GM12878 (cell line): ENCODE measurements around the gene DGAT2. TPM values are rescaled to one million over a fixed set of nuclear protein-coding genes. Genes with fewer than 3 reads are reported as not detected.

ENCODE experiments used
- CHD1 ChIP-seq: IDR thresholded peaks from 2 replicates; pipeline ENCODE4 v1.6.1; 2012; ENCODE audit warnings: low read depth, low read length, improper control_type of control experiment
- CHD2 ChIP-seq: IDR thresholded peaks from 2 replicates; pipeline ENCODE4 v1.6.1; 2011; ENCODE audit warnings: low read depth, low read length, improper control_type of control experiment, borderline replicate concordance
- EP300 ChIP-seq, 2 experiments: fragments of 150-350 bp in 1 of 2; IDR thresholded peaks; 2 replicates each; pipeline ENCODE4 v1.6.1; 2011 to 2012; ENCODE audit warnings: low read depth in 2 of 2, low read length in 2 of 2, borderline replicate concordance in 1 of 2, improper control_type of control experiment in 1 of 2, inconsistent platforms in 1 of 2; ENCODE audit not compliant: control insufficient read depth in 1 of 2
- HCFC1 ChIP-seq: fragments of 150-350 bp; IDR thresholded peaks from 2 replicates; pipeline ENCODE4 v1.6.1; 2014; ENCODE audit warnings: low read length
- MTA2 ChIP-seq: fragments of 450-650 bp; IDR thresholded peaks from 2 replicates; pipeline ENCODE4 v1.6.1; 2016; ENCODE audit warnings: low read depth, mild to moderate bottlenecking, moderate library complexity
- MXI1 ChIP-seq: fragments of 150-350 bp; IDR thresholded peaks from 2 replicates; pipeline ENCODE4 v1.6.1; 2011; ENCODE audit warnings: low read depth, mild to moderate bottlenecking, inconsistent platforms, low read length, improper control_type of control experiment
- NFYA ChIP-seq: IDR thresholded peaks from 2 replicates; pipeline ENCODE4 v1.6.1; 2011; ENCODE audit warnings: low read depth, mild to moderate bottlenecking, low read length, improper control_type of control experiment, borderline replicate concordance
- NR2C1 ChIP-seq: fragments of 450-650 bp; IDR thresholded peaks from 2 replicates; pipeline ENCODE4 v1.6.1; 2017; ENCODE audit warnings: antibody characterized with exemption, mild to moderate bottlenecking, moderate library complexity
- NR2F1 ChIP-seq: fragments of 450-650 bp; conservative IDR thresholded peaks from 2 replicates; pipeline ENCODE4 v1.6.1; 2017; ENCODE audit warnings: mild to moderate bottlenecking
- POLR2A ChIP-seq: IDR thresholded peaks from 2 replicates; pipeline ENCODE4 v1.6.1; 2011; ENCODE audit warnings: low read depth, mild to moderate bottlenecking, low read length
- POLR2AphosphoS5 ChIP-seq: IDR thresholded peaks from 2 replicates; pipeline ENCODE4 v1.6.1; 2011; ENCODE audit warnings: mild to moderate bottlenecking, low read length, inconsistent platforms
- POU2F2 ChIP-seq: IDR thresholded peaks from 3 replicates; pipeline ENCODE4 v1.6.1; 2011; ENCODE audit warnings: low read depth, mild to moderate bottlenecking, low read length, borderline replicate concordance
- RCOR1 ChIP-seq: conservative IDR thresholded peaks from 2 replicates; pipeline ENCODE4 v1.6.1; 2012; ENCODE audit warnings: low read depth, low read length, improper control_type of control experiment
- SIN3A ChIP-seq: IDR thresholded peaks from 2 replicates; pipeline ENCODE4 v1.6.1; 2012; ENCODE audit warnings: low read depth, low read length, improper control_type of control experiment
- SMAD5 ChIP-seq: IDR thresholded peaks from 2 replicates; pipeline ENCODE4 v1.6.1; 2016; ENCODE audit warnings: antibody characterized with exemption, low read depth
- SMC3 ChIP-seq: IDR thresholded peaks from 2 replicates; pipeline ENCODE4 v1.6.1; 2011; ENCODE audit warnings: low read length, improper control_type of control experiment, borderline replicate concordance
- SRF ChIP-seq, 2 experiments: IDR thresholded peaks; 2 replicates each; pipeline ENCODE4 v1.6.1; 2011; ENCODE audit warnings: low read depth in 2 of 2, low read length in 2 of 2, mild to moderate bottlenecking in 1 of 2, moderate library complexity in 1 of 2
- ZNF217 ChIP-seq: fragments of 450-650 bp; IDR thresholded peaks from 2 replicates; pipeline ENCODE4 v1.6.1; 2017; ENCODE audit warnings: antibody characterized with exemption, mild to moderate bottlenecking
- polyA plus RNA-seq, 11 experiments: library from polyadenylated mRNA; depleted of rRNA in 4 of 11; unstranded in 6 of 11; stranded (reverse) in 5 of 11; fragments of >200 nt; fragmentation: Nextera tagmentation in 4 of 11; fragmentation: Illumina TruSeq in 1 of 11; extraction: Ambion mirVana in 4 of 11; extraction: Trizol in 1 of 11; gene quantifications; 1 replicate in 1 of 11; 2 replicates in 10 of 11; pipeline versions ENCODE4 v1.2.1 to v1.2.3, GENCODE V29; 2011 to 2016; ENCODE audit warnings: inconsistent platforms in 2 of 11, missing spikeins in 2 of 11, low read depth in 1 of 11
- total RNA-seq, 4 experiments: library from RNA; depleted of rRNA in 3 of 4; stranded (reverse); fragments of >200 nt in 3 of 4; fragmentation: Illumina TruSeq in 1 of 4; extraction: Trizol in 1 of 4; gene quantifications; 2 replicates each; pipeline versions ENCODE4 v1.2.1 to v1.2.3, GENCODE V29; 2013 to 2021
- TF ChIP-seq, protein P1 (sequence below): fragments of 450-650 bp; IDR thresholded peaks from 2 replicates; pipeline ENCODE4 v1.6.1; 2016; ENCODE audit warnings: mild to moderate bottlenecking, moderate library complexity, borderline replicate concordance
- TF ChIP-seq, protein P2 (sequence below), 3 experiments: IDR thresholded peaks in 2 of 3; conservative IDR thresholded peaks in 1 of 3; 2 replicates each; pipeline ENCODE4 v1.5.1; 2011; ENCODE audit warnings: low read depth in 3 of 3, low read length in 3 of 3, mild to moderate bottlenecking in 3 of 3, control low read depth in 2 of 3, moderate library complexity in 2 of 3, inconsistent platforms in 1 of 3, mixed read lengths in 1 of 3; ENCODE audit not compliant: control insufficient read depth in 2 of 3, insufficient read depth in 1 of 3; ENCODE audit errors: extremely low read depth in 1 of 3
- TF ChIP-seq, protein P3 (sequence below): fragments of 450-650 bp; IDR thresholded peaks from 2 replicates; pipeline ENCODE4 v1.6.1; 2017; ENCODE audit warnings: mild to moderate bottlenecking, moderate library complexity

The DGAT2 gene
- total and polyA plus RNA-seq, 10 of the 15 experiments (the other 5 are each of a cell fraction or from before 2014, with no cell fraction given): 5.1 to 25.9 (median 17.6) TPM

DNA sequence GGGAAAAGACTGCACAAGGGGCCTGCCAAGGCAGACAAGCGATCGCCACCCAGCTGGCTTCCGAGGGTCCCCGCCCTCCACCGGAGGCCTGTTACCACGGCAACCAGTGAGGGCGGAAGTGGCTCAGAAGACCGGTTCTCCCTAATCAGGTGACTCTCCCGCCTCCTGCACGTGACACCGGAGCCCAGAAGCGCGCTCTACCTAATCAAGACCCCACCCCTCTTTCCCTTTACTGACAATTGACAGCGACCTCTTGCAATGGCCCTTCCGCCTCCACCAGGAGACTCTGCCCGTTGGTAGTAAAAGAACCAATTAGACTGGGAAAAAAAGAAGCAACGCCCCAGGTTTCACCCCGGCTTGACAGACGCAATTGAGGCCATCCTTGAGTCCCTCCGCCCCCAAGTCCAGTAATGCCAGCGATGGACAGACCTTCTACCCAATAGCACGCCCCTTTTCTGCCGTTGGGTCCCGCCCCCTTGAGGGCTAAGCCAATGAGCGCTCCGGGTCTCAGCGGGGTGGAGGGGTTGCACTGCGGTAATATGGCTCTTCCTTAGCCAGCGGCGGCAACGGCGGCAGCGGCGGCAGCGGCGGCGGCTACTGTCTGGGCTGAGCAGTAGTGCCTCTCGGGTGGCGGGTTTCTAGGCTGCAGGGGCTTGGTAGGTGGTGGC, 46.2 kb downstream of the DGAT2 start, which contains the start of gene UVRAG (continued):
- TF ChIP-seq, protein P1, sequence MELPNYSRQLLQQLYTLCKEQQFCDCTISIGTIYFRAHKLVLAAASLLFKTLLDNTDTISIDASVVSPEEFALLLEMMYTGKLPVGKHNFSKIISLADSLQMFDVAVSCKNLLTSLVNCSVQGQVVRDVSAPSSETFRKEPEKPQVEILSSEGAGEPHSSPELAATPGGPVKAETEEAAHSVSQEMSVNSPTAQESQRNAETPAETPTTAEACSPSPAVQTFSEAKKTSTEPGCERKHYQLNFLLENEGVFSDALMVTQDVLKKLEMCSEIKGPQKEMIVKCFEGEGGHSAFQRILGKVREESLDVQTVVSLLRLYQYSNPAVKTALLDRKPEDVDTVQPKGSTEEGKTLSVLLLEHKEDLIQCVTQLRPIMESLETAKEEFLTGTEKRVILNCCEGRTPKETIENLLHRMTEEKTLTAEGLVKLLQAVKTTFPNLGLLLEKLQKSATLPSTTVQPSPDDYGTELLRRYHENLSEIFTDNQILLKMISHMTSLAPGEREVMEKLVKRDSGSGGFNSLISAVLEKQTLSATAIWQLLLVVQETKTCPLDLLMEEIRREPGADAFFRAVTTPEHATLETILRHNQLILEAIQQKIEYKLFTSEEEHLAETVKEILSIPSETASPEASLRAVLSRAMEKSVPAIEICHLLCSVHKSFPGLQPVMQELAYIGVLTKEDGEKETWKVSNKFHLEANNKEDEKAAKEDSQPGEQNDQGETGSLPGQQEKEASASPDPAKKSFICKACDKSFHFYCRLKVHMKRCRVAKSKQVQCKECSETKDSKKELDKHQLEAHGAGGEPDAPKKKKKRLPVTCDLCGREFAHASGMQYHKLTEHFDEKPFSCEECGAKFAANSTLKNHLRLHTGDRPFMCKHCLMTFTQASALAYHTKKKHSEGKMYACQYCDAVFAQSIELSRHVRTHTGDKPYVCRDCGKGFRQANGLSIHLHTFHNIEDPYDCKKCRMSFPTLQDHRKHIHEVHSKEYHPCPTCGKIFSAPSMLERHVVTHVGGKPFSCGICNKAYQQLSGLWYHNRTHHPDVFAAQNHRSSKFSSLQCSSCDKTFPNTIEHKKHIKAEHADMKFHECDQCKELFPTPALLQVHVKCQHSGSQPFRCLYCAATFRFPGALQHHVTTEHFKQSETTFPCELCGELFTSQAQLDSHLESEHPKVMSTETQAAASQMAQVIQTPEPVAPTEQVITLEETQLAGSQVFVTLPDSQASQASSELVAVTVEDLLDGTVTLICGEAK: peak; percentile 79; the same call in 1 of the 2 replicates
- TF ChIP-seq NR2C1 (peak; percentile 48; the same call in 1 of the 2 replicates), SMC3 (no peak), POLR2A (peak; percentile 87), HCFC1 (peak; percentile 82), SIN3A (peak; percentile 91), NFYA (peak; percentile 49; the same call in 1 of the 2 replicates), CHD2 (peak; percentile 96), SRF (IDR thresholded peaks at IDR 0.05; ENCODE audit: low read depth in 2 of 2, low read length in 2 of 2) (peak; percentile 20 to 61; a peak in 3 of 4 replicates), POU2F2 (no peak), ZNF217 (no peak), SMAD5 (peak; percentile 86), EP300 (IDR thresholded peaks at IDR 0.05; ENCODE audit: borderline replicate concordance in 1 of 2, control insufficient read depth in 1 of 2, low read depth in 2 of 2, low read length in 2 of 2) (no peak), MXI1 (no peak; the same call in none of the 2 replicates), MTA2 (0 out of 2 replicates have a peak, but pooled peaks have one; percentile 14), NR2F1 (peak; percentile 65), RCOR1 (no peak), CHD1 (0 out of 2 replicates have a peak, but pooled peaks have one; percentile 22), POLR2AphosphoS5 (peak; percentile 57)
- TF ChIP-seq, protein P2, sequence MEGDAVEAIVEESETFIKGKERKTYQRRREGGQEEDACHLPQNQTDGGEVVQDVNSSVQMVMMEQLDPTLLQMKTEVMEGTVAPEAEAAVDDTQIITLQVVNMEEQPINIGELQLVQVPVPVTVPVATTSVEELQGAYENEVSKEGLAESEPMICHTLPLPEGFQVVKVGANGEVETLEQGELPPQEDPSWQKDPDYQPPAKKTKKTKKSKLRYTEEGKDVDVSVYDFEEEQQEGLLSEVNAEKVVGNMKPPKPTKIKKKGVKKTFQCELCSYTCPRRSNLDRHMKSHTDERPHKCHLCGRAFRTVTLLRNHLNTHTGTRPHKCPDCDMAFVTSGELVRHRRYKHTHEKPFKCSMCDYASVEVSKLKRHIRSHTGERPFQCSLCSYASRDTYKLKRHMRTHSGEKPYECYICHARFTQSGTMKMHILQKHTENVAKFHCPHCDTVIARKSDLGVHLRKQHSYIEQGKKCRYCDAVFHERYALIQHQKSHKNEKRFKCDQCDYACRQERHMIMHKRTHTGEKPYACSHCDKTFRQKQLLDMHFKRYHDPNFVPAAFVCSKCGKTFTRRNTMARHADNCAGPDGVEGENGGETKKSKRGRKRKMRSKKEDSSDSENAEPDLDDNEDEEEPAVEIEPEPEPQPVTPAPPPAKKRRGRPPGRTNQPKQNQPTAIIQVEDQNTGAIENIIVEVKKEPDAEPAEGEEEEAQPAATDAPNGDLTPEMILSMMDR (IDR thresholded peaks at IDR 0.05 in 2 of 3, conservative IDR thresholded peaks at IDR 0.05 in 1 of 3; ENCODE audit: control insufficient read depth in 2 of 3, extremely low read depth in 1 of 3, insufficient read depth in 1 of 3, low read depth in 3 of 3, low read length in 3 of 3): no peak
- TF ChIP-seq, protein P3, sequence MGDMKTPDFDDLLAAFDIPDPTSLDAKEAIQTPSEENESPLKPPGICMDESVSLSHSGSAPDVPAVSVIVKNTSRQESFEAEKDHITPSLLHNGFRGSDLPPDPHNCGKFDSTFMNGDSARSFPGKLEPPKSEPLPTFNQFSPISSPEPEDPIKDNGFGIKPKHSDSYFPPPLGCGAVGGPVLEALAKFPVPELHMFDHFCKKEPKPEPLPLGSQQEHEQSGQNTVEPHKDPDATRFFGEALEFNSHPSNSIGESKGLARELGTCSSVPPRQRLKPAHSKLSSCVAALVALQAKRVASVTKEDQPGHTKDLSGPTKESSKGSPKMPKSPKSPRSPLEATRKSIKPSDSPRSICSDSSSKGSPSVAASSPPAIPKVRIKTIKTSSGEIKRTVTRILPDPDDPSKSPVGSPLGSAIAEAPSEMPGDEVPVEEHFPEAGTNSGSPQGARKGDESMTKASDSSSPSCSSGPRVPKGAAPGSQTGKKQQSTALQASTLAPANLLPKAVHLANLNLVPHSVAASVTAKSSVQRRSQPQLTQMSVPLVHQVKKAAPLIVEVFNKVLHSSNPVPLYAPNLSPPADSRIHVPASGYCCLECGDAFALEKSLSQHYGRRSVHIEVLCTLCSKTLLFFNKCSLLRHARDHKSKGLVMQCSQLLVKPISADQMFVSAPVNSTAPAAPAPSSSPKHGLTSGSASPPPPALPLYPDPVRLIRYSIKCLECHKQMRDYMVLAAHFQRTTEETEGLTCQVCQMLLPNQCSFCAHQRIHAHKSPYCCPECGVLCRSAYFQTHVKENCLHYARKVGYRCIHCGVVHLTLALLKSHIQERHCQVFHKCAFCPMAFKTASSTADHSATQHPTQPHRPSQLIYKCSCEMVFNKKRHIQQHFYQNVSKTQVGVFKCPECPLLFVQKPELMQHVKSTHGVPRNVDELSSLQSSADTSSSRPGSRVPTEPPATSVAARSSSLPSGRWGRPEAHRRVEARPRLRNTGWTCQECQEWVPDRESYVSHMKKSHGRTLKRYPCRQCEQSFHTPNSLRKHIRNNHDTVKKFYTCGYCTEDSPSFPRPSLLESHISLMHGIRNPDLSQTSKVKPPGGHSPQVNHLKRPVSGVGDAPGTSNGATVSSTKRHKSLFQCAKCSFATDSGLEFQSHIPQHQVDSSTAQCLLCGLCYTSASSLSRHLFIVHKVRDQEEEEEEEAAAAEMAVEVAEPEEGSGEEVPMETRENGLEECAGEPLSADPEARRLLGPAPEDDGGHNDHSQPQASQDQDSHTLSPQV: no peak
